A673 (cell line): Measurements from ENCODE around the gene BRME1. TPM values are rescaled to one million over a fixed set of nuclear protein-coding genes. Genes with fewer than 3 reads are reported as not detected.

Experiments used
- BruUV-seq: library from RNA; stranded (reverse); fragments of 400-500 nt; replicated peaks from 2 replicates; lab custom pipeline; 2021; lab: Mats Ljungman, UMichigan
- CTCF ChIA-PET: fragments of 300-600 bp; sonication (Branson Sonifier 250); formaldehyde crosslinking; loops from one replicate; lab custom pipeline; 2022; ENCODE audit warnings: antibody characterized with exemption; lab: Charles Lee
- POLR2A ChIA-PET: fragments of 300-600 bp; sonication (Branson Sonifier 250); formaldehyde crosslinking; loops from one replicate; lab custom pipeline; 2022; ENCODE audit warnings: antibody characterized with exemption; ENCODE audit not compliant: low non-redundant PET; lab: Charles Lee
- DNase-seq: peaks from one replicate; pipeline ENCODE4 v3.0.0-alpha.2; 2015; ENCODE audit warnings: low spot score
- H3K27ac ChIP-seq: fragments of 200-600 bp; sonication (generic); 2 replicates; pipeline ENCODE4 v1.5.1; 2016; ENCODE audit warnings: mixed run types, low read depth, mild to moderate bottlenecking, mixed read lengths, antibody characterized with exemption, low read length; ENCODE audit not compliant: poor library complexity, severe bottlenecking
- H3K27me3 ChIP-seq: fragments of 200-600 bp; sonication (generic); replicated peaks from 2 replicates; pipeline ENCODE4 v1.6.1; 2017; ENCODE audit warnings: mixed run types, low read depth, mild to moderate bottlenecking, mixed read lengths, antibody characterized with exemption, low read length; ENCODE audit not compliant: insufficient read depth, poor library complexity
- H3K36me3 ChIP-seq: fragments of 200-600 bp; sonication (generic); 2 replicates; pipeline ENCODE4 v1.6.1; 2016; ENCODE audit warnings: mixed run types, mild to moderate bottlenecking, mixed read lengths, antibody characterized with exemption, low read length; ENCODE audit not compliant: insufficient read depth, poor library complexity, severe bottlenecking
- H3K4me1 ChIP-seq: fragments of 200-600 bp; sonication (generic); 2 replicates; pipeline ENCODE4 v1.6.1; 2017; ENCODE audit warnings: mixed run types, mild to moderate bottlenecking, mixed read lengths, antibody characterized with exemption, low read length; ENCODE audit not compliant: insufficient read depth, poor library complexity, severe bottlenecking
- H3K4me3 ChIP-seq: fragments of 200-600 bp; sonication (generic); 2 replicates; pipeline ENCODE4 v1.5.1; 2016; ENCODE audit warnings: low read depth, mixed run types, mild to moderate bottlenecking, mixed read lengths, low read length; ENCODE audit not compliant: poor library complexity, severe bottlenecking
- H3K9me3 ChIP-seq: fragments of 200-600 bp; sonication (generic); 2 replicates; pipeline ENCODE4 v1.6.1; 2016; ENCODE audit warnings: mixed run types, low read depth, mild to moderate bottlenecking, mixed read lengths, antibody characterized with exemption, low read length; ENCODE audit not compliant: poor library complexity, severe bottlenecking
- CTCF ChIP-seq: fragments of 300-800, 200-600 bp; sonication (generic); conservative IDR thresholded peaks from 2 replicates; pipeline ENCODE4 v1.5.1; 2017; ENCODE audit warnings: low read depth, mild to moderate bottlenecking, antibody characterized with exemption, low read length, moderate library complexity, mixed read lengths
- EZH2 ChIP-seq: fragments of 200-600 bp; sonication (generic); IDR thresholded peaks from 2 replicates; pipeline ENCODE4 v1.6.1; 2017; ENCODE audit warnings: borderline replicate concordance, low read depth, mild to moderate bottlenecking, mixed read lengths, antibody characterized with exemption, low read length; ENCODE audit not compliant: poor library complexity, severe bottlenecking
- intact Hi-C: fragments of 100-400 bp; cut with micrococcal nuclease; formaldehyde crosslinking; loops from one replicate; pipeline ENCODE4 v1.10.0; 2022; ENCODE audit not compliant: unreplicated experiment
- total RNA-seq: library from RNA; stranded (reverse); gene quantifications from 2 replicates; pipeline ENCODE4 v1.2.3, GENCODE V29; 2021

The BRME1 gene
- total RNA-seq, 1 experiment from 2014 or later, result 4.0 TPM

GRCh38 chr19:13938301-13939064 lies 32.6 kb upstream of the BRME1 start, which contains the start of gene PODNL1:
PODNL1 (minus strand) TSS chr19:13938417; CDS start chr19:13938181, 236 bp downstream.
- POLR2A ChIA-PET, result no interaction called here
- intact Hi-C loops, result no loop called here
- Histone ChIP-seq H3K4me1 (no peaks in the 10 kb centered on the region), H3K27ac (no peak within 1 kb of the TSS), H3K36me3 (no peaks in the 10 kb centered on the region), H3K27me3 (no peaks in the 10 kb centered on the region), H3K4me3 (no peak within 1 kb of the TSS), H3K9me3 (no peaks in the 10 kb centered on the region)
- CTCF ChIA-PET, result no interaction called here
- BruUV-seq, result no TSS peak
- TF ChIP-seq EZH2 (no peak), CTCF (no peak)
- DNase-seq, result no peak

- DNase-seq, result no peak
- intact Hi-C loops, result no loop called here
- Histone ChIP-seq H3K4me3 (no peak overlapping the region), H3K9me3 (no peaks in the 10 kb centered on the region), H3K4me1 (no peaks in the 10 kb centered on the region), H3K27ac (no peak overlapping the region), H3K27me3 (no peaks in the 10 kb centered on the region), H3K36me3 (no peaks in the 10 kb centered on the region)
- TF ChIP-seq EZH2, result no peak
- no peak for TF ChIP-seq CTCF
- ChIA-PET POLR2A (interaction anchor here (0.6 kb wide), 2 partner anchors 432 to 827 kb away, joined by 4 to 5 read pairs; no protein-coding TSS in a partner anchor), CTCF (no interaction called here)
- no TSS peak for BruUV-seq
Observed at GRCh38 chr19:13937479-13938300, 31.8 kb upstream of the BRME1 start.

- H3K27ac ChIP-seq, result no peak overlapping the region
- no peaks in the 10 kb centered on the region for H3K4me1 ChIP-seq
- ChIA-PET CTCF (interaction anchor here (0.6 kb wide), 1 partner anchor 47 kb away, joined by 3 read pairs; no protein-coding TSS in a partner anchor), POLR2A (no interaction called here)
- TF ChIP-seq EZH2, result no peak
- TF ChIP-seq CTCF, result no peak
- no peaks in the 10 kb centered on the region for H3K27me3 ChIP-seq
- no TSS peak for BruUV-seq
- no peak overlapping the region for H3K4me3 ChIP-seq
- no peaks in the 10 kb centered on the region for H3K9me3 ChIP-seq
- intact Hi-C loops, result no loop called here
- no peak for DNase-seq
- no peaks in the 10 kb centered on the region for H3K36me3 ChIP-seq
Observed at GRCh38 chr19:13935765-13936510, 30.0 kb upstream of the BRME1 start.
